ENCODE measurements around the gene ZNF273.
A peak's percentile ranks its signal among the peaks of the same experiment; 100 is the strongest.
"Not testable (repeated sequence)": the region's sequence is repeated elsewhere in the genome, so short reads cannot be mapped to it uniquely, and the experiment has no call there.

ZNF273 gene
- total RNA-seq, result 17.4 to 20.8 reads per million in 2 donors

- peak; percentile 65 for DNase-seq
These were observed at the start of gene ZNF273 for GRCh38 chr7:64902806-64903721. ZNF273 (plus strand) TSS chr7:64903273; CDS start chr7:64903318, 45 bp downstream.

- no peak for DNase-seq
These were observed 49.4 kb upstream of the ZNF273 start for GRCh38 chr7:64853679-64854078.

GRCh38 chr7:64854969-64855368 lies 48.1 kb upstream of the ZNF273 start:
- DNase-seq, result no peak

- no peak for DNase-seq
These were observed 40.1 kb upstream of the ZNF273 start for GRCh38 chr7:64863021-64863420.

GRCh38 chr7:64863530-64863929 lies 39.5 kb upstream of the ZNF273 start:
- not testable (repeated sequence) for DNase-seq

GRCh38 chr7:64863969-64864368 lies 39.1 kb upstream of the ZNF273 start:
- no peak for DNase-seq

- no peak for DNase-seq
These were observed 35.1 kb upstream of the ZNF273 start for GRCh38 chr7:64867863-64868440.

- DNase-seq, result no peak
These were observed 34.6 kb upstream of the ZNF273 start for GRCh38 chr7:64868499-64868898.

GRCh38 chr7:64869121-64869725 lies 33.9 kb upstream of the ZNF273 start:
- DNase-seq, result no peak

- DNase-seq, result no peak
These were observed 33.0 kb upstream of the ZNF273 start for GRCh38 chr7:64869912-64870562.

- DNase-seq, result no peak
These were observed 32.4 kb upstream of the ZNF273 start for GRCh38 chr7:64870656-64871055.

GRCh38 chr7:64871761-64872160 lies 31.3 kb upstream of the ZNF273 start:
- no peak for DNase-seq

GRCh38 chr7:64872351-64873154 lies 30.5 kb upstream of the ZNF273 start:
- DNase-seq, result no peak

GRCh38 chr7:64873155-64873500 lies 29.9 kb upstream of the ZNF273 start:
- no peak for DNase-seq

- DNase-seq, result no peak
These were observed 29.6 kb upstream of the ZNF273 start for GRCh38 chr7:64873517-64873916.

- DNase-seq, result no peak
These were observed 29.0 kb upstream of the ZNF273 start for GRCh38 chr7:64874114-64874513.

GRCh38 chr7:64874562-64875250 lies 28.4 kb upstream of the ZNF273 start:
- DNase-seq, result no peak

GRCh38 chr7:64875258-64875657 lies 27.8 kb upstream of the ZNF273 start:
- no peak for DNase-seq

GRCh38 chr7:64875658-64876406 lies 27.2 kb upstream of the ZNF273 start:
- DNase-seq, result no peak

GRCh38 chr7:64876792-64877713 lies 26.0 kb upstream of the ZNF273 start:
- DNase-seq, result peak; percentile 56

All from activated gamma-delta T cell (primary cell).